HG03378 (cell line): ENCODE measurements around the gene DCLK3.

Experiments
- ATAC-seq: cut with Tn5 transposase; IDR thresholded peaks from one replicate; pipeline ENCODE4 v1.9.1; 2021; ENCODE audit warnings: mild to moderate bottlenecking, moderate library complexity; ENCODE audit not compliant: unreplicated experiment

Gene DCLK3, protein sequence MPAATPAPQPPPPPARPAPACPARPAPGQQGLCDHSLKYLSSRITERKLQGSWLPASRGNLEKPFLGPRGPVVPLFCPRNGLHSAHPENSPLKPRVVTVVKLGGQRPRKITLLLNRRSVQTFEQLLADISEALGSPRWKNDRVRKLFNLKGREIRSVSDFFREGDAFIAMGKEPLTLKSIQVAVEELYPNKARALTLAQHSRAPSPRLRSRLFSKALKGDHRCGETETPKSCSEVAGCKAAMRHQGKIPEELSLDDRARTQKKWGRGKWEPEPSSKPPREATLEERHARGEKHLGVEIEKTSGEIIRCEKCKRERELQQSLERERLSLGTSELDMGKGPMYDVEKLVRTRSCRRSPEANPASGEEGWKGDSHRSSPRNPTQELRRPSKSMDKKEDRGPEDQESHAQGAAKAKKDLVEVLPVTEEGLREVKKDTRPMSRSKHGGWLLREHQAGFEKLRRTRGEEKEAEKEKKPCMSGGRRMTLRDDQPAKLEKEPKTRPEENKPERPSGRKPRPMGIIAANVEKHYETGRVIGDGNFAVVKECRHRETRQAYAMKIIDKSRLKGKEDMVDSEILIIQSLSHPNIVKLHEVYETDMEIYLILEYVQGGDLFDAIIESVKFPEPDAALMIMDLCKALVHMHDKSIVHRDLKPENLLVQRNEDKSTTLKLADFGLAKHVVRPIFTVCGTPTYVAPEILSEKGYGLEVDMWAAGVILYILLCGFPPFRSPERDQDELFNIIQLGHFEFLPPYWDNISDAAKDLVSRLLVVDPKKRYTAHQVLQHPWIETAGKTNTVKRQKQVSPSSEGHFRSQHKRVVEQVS

DNA sequence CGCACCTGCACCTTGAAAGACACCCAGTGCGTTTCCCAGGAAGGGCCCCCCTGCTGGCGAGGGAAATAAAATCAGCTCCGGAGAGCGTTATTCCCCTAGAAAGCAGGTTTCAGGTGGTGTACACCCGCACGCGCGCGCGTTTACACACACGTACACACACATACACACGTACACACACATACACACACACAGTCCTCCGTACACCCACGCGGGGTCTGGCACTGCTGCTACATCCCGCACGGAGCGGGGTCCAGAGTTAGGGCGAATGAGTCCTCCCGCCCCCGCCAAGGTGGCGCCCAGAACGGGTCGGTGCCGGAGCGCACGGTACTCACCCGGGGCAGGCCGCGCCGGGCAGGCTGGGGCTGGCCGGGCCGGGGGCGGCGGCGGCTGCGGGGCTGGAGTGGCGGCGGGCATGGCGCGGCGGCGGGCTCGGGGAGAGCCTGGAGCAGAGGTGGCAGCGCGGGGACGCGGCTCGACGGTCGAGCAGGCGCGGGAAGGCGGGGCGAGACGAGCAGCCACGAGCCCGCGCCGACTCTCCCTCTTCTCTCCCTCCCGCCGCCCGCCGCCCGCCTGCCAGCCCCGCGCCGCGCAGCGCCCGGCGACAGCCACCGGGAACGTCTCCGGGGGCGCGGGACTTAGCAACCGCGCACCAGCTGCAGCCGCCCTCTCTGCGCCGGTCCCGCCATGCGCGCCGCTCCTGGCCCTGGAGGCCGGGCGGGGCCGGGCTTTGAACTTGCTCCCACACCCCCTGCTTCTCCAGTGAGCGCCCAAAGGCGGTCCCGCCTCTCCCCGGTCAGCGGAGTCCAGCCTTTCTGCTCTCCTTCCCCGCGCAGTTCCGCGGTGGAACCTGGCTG lies at the start of gene DCLK3:
Gene DCLK3 (minus strand): TSS at position 704 of the 854 bp plus-strand sequence. CDS start 290 bp downstream, at position 414.
- no peak for ATAC-seq

DNA sequence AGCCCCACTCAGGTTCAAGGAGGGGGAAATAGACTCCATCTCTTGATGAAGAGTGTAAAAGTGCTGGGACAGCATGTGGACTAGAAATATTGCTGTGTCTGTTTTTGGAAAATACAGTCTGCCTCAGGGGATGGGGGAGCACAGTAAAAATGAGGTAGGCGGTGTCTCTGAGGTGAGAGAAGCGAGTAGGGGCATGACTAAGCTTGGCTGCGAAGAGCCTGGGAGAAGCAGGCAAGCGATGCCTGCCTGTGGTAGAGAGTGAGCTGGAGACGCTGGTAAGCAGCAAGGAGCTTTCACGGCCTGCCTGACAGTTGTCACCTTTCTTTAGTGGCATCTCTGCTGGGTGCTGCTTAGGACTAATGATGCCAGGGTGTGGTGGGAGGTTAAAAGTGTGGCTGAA lies 49.0 kb upstream of the DCLK3 start:
- ATAC-seq, result no peak

DNA sequence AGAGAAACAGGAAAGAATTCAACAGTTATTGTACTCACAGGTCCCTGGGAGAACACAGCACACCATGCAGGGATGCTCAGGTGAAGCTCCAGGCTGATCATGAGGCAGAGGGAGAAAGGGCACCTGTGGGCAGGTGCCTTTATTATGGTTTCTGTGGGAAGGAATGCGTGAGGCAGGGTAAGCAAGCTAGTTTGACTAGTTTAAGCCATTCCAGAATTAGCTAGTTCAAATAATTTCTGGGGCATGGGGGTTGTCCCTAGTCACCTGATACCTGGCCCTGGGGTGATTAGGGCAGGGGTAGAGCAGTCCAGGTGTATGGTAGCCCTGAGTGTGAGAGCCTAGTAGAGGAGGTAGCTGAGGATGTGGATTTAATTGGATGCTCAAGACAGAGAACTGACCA lies 47.9 kb upstream of the DCLK3 start:
- no peak for ATAC-seq

DNA sequence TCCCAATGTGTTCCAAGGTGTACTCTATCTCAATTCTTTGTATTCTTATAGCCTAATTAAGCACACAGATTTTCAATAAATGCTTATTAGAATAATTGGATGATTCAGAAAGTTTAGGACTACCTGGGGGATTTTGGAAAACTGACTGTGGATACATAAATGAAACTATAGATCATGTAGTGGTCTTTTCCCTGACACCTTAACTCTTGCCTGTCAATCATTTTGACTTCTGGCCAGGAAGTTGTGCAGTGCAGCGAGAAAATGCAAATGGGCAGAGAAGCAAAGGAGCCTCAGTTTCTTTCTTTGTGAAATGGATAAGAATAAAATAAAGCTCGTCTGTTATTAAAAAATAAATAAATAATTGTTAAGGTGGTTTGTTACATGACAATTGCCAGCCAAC lies 47.4 kb upstream of the DCLK3 start:
- no peak for ATAC-seq

DNA sequence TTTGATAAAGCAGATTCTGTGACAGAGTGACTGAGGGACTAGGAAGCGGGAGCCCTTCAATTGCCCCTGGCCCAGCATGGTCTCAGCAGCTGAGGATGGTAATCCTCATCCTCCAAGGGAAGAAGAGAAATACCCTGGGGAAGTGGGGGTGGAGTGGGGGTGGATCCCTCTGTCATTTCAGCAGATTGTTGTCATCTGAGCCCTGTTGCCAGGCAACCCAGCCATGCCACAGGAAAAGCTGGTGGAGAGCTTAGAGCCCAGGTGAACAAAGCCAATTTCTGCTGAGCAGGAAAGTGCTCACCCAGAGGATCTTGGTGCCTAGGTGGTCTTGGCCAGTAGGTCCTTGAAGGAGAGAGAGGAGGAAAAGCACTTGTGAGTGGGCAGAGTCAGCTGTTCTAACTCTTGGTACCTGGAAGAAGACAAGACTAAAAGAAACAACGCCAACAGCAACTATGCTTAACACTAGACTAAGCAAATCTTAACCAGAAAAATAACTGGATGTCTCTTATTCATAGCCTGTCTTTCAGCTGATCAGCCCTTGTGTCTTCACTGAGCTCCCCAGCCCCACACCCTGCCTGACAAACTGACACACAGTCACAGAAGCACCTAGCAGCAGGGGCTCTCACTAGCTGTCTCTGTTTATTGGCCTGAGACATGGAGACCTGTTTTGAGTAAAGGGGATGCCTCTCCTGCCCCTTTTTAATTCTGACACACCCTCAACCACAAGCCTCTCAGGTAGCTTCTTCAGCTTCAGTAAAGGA lies 40.1 kb upstream of the DCLK3 start:
- no peak for ATAC-seq

DNA sequence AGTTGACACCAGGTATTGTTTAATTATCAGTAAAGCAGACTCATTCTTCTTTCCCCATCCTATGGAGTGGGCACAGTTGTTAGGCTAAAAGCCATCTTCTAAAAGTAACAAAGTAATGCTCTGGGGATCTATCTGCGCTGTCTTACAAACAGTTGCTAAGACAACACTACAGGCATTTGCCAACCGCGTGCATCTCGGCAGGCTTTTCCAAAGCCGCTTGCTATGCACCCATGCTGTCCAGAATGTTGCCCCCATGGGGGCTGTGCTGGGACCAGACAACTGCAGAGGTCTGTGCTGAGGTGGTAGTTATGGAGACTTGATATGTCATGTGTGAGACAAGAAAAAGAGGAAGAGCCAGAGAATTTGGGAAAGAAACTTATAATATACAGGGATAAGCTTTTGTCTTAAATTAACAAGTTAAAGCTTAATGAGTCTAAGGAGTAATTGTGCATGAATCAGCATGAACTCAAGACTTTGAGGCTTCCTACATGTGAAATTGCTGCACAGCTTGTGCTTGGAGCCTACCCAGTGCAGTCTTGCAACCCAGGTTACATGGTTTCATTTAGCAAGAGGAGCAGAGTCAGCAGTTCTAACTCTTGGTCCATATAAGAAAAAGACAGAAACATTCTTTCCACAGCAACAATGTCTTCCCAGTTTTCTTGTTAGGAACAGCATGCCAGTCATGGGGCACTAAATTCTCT lies 38.9 kb upstream of the DCLK3 start:
- ATAC-seq, result no peak

DNA sequence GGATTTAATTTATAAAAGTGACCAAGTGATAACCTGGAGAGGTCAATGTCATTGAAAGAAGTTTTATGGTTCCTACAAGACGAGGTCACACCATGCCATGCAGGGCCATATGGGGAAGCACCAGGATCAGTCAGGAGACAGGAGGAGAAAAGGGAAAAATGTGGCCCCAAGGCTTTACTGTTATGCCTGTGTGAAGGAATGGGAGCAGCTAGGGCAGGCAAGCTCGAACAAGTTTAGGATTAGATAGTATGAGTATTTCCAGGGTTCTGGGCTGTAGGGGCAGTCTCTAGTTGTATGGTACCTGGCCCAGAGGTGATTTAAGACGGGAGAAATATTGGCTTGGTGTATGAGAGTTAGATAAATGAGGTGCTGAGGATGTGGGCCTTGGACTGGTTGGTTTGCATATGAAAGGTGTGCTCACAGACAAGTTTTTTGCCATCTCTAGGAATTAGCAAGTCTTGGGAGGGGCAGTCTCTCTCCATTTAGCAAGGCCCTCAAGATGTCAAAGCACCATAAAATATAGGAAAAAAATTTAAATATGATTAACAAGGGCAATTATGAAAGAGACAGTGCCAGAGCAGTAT lies 36.3 kb upstream of the DCLK3 start:
- no peak for ATAC-seq

DNA sequence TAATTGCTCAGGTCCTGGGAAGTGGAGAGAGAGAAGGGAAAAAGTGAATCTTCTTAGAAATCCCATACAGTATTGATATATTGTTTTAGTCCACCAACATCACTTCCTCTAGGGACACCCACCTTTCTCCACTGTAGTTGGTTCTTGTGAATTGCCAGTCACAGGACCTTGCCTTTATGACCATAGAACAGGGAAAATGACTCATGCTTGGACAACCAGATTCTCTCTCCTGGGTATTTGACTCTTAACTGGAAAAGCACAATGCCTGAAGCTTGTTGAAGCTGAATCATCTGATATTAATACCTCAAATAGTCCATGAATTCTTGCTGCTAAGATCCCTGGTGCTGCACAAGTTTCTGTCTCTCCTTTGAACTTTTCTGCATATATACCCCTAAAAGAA lies 32.5 kb upstream of the DCLK3 start:
- ATAC-seq, result no peak

DNA sequence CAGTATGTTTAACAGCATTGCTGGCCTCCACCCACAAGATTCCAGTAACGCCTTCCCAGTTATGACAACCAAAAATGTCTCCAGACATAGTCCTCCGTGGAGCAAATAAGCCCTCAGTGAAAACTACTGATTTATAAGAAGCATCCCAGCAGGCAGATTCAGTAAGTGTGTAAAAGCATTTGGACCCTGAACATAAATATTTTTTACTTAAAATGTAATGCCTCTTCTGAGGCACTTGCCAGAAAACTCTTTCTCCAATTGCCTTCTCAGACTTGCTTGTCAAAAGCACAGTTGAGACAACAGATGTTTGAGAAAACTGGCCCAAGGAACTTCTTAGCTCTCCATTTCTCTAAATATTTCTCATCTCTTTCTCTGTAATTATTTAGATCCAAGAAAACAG lies 31.8 kb upstream of the DCLK3 start:
- ATAC-seq, result no peak

DNA sequence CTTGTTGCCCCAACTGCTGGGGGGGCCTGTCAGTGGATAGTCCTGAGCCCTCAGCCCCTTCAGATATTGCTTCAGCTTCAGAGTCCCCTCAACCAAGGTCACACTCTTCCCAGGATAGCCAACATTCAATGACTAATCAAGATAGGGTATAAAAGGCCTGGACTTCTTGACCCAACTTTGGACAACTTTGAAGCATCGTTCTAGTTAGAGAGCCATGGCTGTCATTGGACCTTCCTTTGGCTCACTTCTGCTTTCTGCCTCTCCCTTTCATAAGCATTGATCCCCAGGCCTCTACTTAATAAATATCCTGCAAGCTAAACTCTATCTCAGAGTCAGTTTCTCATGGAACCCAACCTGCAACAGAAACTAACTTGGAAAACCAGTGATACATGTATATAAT lies 31.3 kb upstream of the DCLK3 start:
- ATAC-seq, result no peak

DNA sequence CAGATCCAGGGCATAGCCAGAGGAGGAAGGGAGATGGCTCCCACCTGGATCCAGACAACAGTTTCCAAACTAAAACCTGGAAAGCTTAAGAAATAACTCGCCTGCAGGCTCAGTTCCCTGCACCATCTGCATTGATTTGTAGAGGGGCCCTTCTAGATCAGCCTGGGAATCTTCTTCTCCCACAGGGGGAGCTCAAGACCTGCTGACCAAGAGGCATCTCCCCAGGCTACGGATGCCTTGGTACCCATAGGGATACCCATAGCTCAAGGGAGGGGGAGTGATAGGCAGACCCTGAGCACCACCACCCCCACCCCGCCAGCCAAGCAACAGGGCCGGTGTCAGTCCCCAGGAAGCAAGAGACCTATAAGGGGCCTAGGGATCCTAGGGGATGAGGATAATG lies 28.0 kb upstream of the DCLK3 start:
- peak; percentile 51 for ATAC-seq

DNA sequence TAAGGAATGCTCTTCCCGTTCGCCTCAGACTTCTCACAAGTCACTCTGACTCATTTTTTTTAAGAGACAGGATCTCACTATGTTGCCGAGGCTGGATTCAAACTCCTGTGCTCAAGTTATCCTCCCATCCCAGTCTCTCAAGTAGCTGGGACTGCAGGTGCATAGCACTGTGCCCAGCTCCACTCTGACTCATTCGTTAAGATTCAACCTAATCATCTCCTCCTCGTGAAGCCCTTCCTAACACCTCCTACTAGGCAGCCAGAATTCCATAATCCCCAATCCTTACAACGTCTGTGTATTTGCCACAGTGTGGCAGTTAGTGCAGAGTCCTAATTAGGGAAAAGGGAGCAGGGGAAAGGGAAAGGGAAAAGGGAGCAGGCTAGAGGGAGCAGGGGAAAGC lies 26.4 kb upstream of the DCLK3 start:
- ATAC-seq, result no peak

DNA sequence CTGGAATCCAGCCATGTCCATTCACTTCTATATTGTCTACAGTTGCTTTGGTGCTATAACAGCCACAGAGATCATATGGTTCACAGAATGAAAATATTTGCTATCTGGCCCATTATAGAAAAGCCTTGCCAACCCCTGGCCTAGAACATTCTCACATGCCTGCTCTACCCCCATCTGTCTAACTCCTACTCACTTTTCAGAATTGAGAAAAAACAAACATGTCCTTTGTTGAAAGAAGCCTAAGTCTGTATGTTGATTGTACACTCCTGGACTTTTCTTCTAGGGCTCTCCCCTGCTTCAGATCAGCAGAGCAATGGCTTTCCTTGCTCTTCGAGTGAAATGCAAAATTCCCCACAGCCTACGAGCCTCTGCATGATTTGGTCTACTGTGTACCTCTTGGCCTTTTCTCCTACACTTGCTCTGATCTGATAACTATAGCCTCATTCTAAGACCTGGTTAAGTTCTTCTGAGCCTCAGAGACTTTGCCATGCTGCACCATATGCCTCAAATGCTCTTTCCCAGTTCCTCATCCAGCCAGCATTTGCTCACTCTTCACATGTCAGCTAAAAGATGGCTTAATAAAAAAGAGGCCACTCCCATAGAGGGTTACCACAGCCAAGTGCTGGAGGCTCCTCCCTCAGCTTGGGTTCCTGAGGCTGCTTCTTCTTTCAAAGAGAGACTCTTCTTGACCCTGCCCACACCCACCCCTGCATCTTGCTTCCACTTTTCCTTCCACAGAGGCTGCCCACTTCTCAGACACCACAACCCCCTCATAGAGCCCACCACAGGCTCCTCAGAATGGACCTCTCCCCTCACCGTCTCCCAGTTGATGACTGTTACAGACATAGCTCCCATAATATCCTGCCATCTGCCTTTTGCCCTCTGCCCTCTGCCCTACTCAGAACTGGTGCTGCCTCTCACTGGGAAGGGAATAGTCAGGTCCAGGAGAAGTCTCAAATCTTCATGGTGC lies 22.9 kb upstream of the DCLK3 start:
- no peak for ATAC-seq

DNA sequence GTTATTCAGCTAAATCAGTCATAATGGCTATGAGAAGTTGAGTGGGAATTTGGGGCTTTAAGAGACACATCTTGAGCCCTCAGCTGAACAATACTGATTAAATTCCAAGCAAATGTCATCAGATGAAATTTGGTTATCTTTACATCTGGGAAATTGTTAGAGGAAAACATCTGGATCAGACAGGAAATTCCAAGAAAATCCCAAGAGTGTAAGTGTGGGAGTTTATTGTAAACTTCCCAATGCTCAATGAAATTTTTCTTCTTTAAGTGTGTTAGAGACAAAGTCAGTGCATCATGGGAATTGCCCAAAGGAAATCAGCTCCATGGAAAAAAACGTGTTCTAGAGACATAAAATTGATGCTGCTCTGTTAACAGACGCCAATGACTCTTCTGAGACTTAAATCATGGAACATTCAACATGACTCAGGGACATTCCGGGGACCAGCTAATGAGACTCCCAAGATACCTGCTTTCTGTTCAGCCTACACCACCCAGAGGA lies 19.8 kb upstream of the DCLK3 start:
- no peak for ATAC-seq

DNA sequence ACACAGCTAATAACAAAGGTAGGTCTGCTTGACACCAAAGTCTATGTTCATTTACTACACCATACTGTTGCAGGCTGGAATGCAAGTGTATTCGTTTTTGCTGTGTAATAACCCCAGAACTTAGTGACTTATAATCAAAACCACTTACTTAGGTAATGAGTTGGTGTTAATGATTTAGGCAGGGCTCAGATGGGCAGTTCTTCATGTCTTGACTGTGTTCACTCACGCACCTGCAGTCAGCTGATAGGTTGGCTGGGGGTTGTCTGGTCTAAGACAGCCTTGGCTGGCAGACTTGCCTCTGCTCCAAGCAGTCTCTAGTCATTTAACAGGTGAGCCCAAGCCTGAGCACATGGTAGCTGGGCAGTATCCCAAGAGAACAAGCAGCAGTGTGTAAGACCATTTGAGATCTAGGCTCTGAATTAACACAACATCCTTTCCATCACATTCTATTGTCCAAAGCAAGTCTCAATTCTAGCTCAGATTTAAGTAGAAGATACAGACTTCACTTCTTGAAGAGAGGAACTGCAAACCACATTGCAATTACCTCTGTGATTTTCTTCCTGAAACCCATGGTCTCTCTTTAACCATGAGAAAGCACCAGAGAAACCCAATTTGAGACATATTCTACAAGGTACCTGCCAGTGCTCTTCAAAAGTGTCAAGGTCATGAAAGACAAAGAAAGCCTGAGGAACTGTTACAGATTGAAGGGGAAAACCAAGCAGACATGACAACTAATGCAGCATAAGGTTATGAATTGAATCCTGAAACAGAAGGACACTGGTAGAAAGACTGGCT lies 13.3 kb upstream of the DCLK3 start:
- ATAC-seq, result no peak

DNA sequence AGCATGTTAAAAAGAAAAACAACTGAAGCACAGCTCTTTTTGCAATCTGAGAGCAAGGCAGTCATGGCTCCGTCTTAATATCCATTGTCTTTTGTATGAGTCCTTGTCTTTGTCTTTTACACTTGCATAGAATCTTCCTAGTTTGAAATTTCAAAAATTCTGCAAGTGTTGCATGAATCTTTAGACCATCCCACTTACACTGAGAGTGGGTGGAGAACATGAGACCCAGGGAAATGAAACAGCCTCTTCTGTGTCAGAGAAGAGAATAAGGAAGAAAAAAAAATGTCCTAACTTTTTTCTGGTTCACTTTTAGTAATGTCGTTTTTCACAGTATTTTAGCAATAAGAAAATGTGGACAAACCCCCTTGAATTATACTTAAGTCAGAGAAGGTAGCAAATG lies 12.1 kb upstream of the DCLK3 start:
- no peak for ATAC-seq

DNA sequence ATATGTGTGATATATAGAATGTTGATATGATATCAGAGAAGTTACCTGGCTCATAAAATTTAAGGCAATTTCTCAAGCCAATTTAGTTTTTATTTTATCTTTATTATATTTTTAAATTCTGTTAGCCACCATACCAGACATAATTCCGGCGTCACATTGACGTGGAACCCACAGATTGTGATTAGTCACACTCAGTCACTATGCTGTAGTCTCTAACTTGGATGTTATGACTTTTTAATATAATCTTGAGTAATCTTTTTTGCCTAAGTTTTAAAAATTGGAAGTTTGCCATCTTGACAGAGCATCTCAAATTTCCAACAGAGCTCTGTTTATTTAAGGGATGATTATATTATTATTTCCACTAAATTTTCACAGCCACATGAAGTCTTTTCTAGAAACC lies 9.7 kb upstream of the DCLK3 start:
- no peak for ATAC-seq
